HG02981 (cell line): ENCODE measurements around the gene ACYP2.
"Not testable (repeated sequence)": the region's sequence is repeated elsewhere in the genome, so short reads cannot be mapped to it uniquely, and the experiment has no call there.

ENCODE experiments used
- ATAC-seq: cut with Tn5 transposase; IDR thresholded peaks from one replicate; pipeline ENCODE4 v1.9.1; 2021; ENCODE audit warnings: mild to moderate bottlenecking, moderate library complexity; ENCODE audit not compliant: unreplicated experiment

ACYP2 gene

GRCh38 chr2:54115284-54116137 lies at the start of gene ACYP2:
Gene ACYP2, plus strand, starts transcription at chr2:54115615.
- peak; percentile 91 for ATAC-seq

GRCh38 chr2:54065891-54066290 lies 49.5 kb upstream of the ACYP2 start:
- no peak for ATAC-seq

- ATAC-seq: no peak
These were observed 47.5 kb upstream of the ACYP2 start for GRCh38 chr2:54067851-54068375.

GRCh38 chr2:54072483-54072882 lies 42.9 kb upstream of the ACYP2 start:
- not testable (repeated sequence) for ATAC-seq

- ATAC-seq: no peak
These were observed 41.6 kb upstream of the ACYP2 start for GRCh38 chr2:54073796-54074195.

- ATAC-seq: no peak
These were observed 40.6 kb upstream of the ACYP2 start for GRCh38 chr2:54074606-54075341.

GRCh38 chr2:54076586-54076985 lies 38.8 kb upstream of the ACYP2 start:
- ATAC-seq: no peak

GRCh38 chr2:54077088-54077900 lies 38.1 kb upstream of the ACYP2 start:
- ATAC-seq: no peak

- ATAC-seq: no peak
These were observed 36.1 kb upstream of the ACYP2 start for GRCh38 chr2:54079331-54079730.

- peak; percentile 96 for ATAC-seq
These were observed 33.8 kb upstream of the ACYP2 start for GRCh38 chr2:54081574-54081973.

GRCh38 chr2:54083021-54083420 lies 32.4 kb upstream of the ACYP2 start:
- no peak for ATAC-seq

- ATAC-seq: no peak
These were observed 32.0 kb upstream of the ACYP2 start for GRCh38 chr2:54083445-54083844.

- ATAC-seq: no peak
These were observed 30.8 kb upstream of the ACYP2 start for GRCh38 chr2:54084600-54084999.

GRCh38 chr2:54085069-54085468 lies 30.3 kb upstream of the ACYP2 start:
- no peak for ATAC-seq

GRCh38 chr2:54086157-54086556 lies 29.3 kb upstream of the ACYP2 start:
- no peak for ATAC-seq

GRCh38 chr2:54088191-54088634 lies 27.2 kb upstream of the ACYP2 start:
- ATAC-seq: no peak

- ATAC-seq: no peak
These were observed 26.7 kb upstream of the ACYP2 start for GRCh38 chr2:54088719-54089118.

GRCh38 chr2:54090521-54091117 lies 24.8 kb upstream of the ACYP2 start:
- ATAC-seq: no peak

GRCh38 chr2:54092940-54093339 lies 22.5 kb upstream of the ACYP2 start:
- peak; percentile 52 for ATAC-seq

GRCh38 chr2:54095406-54095805 lies 20.0 kb upstream of the ACYP2 start:
- ATAC-seq: not testable (repeated sequence)
